GM12878 (cell line): Measurements from ENCODE around the gene MAML2. TPM values are rescaled to one million over a fixed set of nuclear protein-coding genes. Genes with fewer than 3 reads are reported as not detected.

ENCODE experiments used
- ATAC-seq: fragments of 200-7000 bp; cut with Tn5 transposase; 3 replicates; pipeline ENCODE4 v1.9.1; 2020; ENCODE audit warnings: mild to moderate bottlenecking, moderate library complexity
- BruUV-seq: library from RNA; stranded (reverse); fragments of 400-500 nt; replicated peaks from 2 replicates; lab custom pipeline; 2021; lab: Mats Ljungman, UMichigan
- CTCF ChIA-PET: fragments of 300-600 bp; sonication (Branson Sonifier 250); formaldehyde crosslinking; extraction: SDS; loops from one replicate; lab custom pipeline; 2021; ENCODE audit warnings: inconsistent platforms; lab: Yijun Ruan, JAX
- POLR2A ChIA-PET: fragments of 350-600 bp; formaldehyde crosslinking; extraction: SDS; loops from one replicate; lab custom pipeline; 2021; ENCODE audit warnings: inconsistent platforms; lab: Charles Lee
- RAD21 ChIA-PET: fragments of 300-600 bp; sonication (Branson Sonifier 250); formaldehyde crosslinking; loops from one replicate; lab custom pipeline; 2023; ENCODE audit warnings: antibody characterized with exemption; ENCODE audit not compliant: unreplicated experiment; lab: Charles Lee
- SMC1A ChIA-PET: fragments of 300-600 bp; sonication (Branson Sonifier 250); formaldehyde crosslinking; loops from one replicate; lab custom pipeline; 2023; ENCODE audit not compliant: unreplicated experiment, uncharacterized antibody; lab: Charles Lee
- DNase-seq: peaks from one replicate; pipeline ENCODE4 v3.0.0-alpha.2; 2011; ENCODE audit warnings: low read depth, low spot score
- FAIRE-seq: peaks from 3 replicates; lab custom pipeline; 2011; peaks lifted over from hg19 to GRCh38; lab: Jason Lieb, UNC
- H2AFZ ChIP-seq: 2 replicates; pipeline ENCODE4 v1.6.0; 2011; ENCODE audit warnings: low read depth, low read length, control low read depth; ENCODE audit not compliant: control insufficient read depth
- H3K27ac ChIP-seq: 2 replicates; pipeline ENCODE4 v1.5.1; 2011; ENCODE audit warnings: control low read depth; ENCODE audit not compliant: control insufficient read depth, insufficient read depth
- H3K27me3 ChIP-seq, 2 experiments: replicated peaks in 1 of 2; 2 replicates each; pipeline versions ENCODE4 v1.6.0 to v1.6.1; 2011; ENCODE audit warnings: low read length in 1 of 2; ENCODE audit not compliant: control insufficient read depth in 2 of 2, insufficient read depth in 2 of 2
- H3K36me3 ChIP-seq, 2 experiments: 2 replicates each; pipeline ENCODE4 v1.5.1; 2011; ENCODE audit warnings: low read length in 1 of 2; ENCODE audit not compliant: control insufficient read depth in 2 of 2, insufficient read depth in 2 of 2
- H3K4me1 ChIP-seq: 2 replicates; pipeline ENCODE4 v1.6.1; 2011; ENCODE audit warnings: mild to moderate bottlenecking, low read length, moderate library complexity, mixed read lengths; ENCODE audit not compliant: control insufficient read depth, insufficient read depth
- H3K4me2 ChIP-seq: 2 replicates; pipeline ENCODE4 v1.6.0; 2011; ENCODE audit warnings: control low read depth; ENCODE audit not compliant: control insufficient read depth, insufficient read depth
- H3K4me3 ChIP-seq: fragments of 200-600 bp; sonication (generic); 2 replicates; pipeline ENCODE4 v1.5.1; 2016
- H3K79me2 ChIP-seq: 2 replicates; pipeline ENCODE4 v1.6.0; 2011; ENCODE audit warnings: low read length; ENCODE audit not compliant: control insufficient read depth, insufficient read depth
- H3K9ac ChIP-seq: 2 replicates; pipeline ENCODE4 v1.8.0; 2011; ENCODE audit warnings: low read length, control low read depth, mixed read lengths; ENCODE audit not compliant: control insufficient read depth, insufficient read depth
- H3K9me3 ChIP-seq: replicated peaks from 3 replicates; pipeline ENCODE4 v1.5.1; 2011; ENCODE audit warnings: mild to moderate bottlenecking, low read length; ENCODE audit not compliant: control insufficient read depth, insufficient read depth
- H4K20me1 ChIP-seq: 2 replicates; pipeline ENCODE4 v1.6.0; 2011; ENCODE audit not compliant: control insufficient read depth, insufficient read depth
- CBX5 ChIP-seq: sonication (generic); IDR thresholded peaks from 2 replicates; pipeline ENCODE4 v1.6.1; 2016; ENCODE audit warnings: low read depth, moderate library complexity, mild to moderate bottlenecking, inconsistent platforms
- EED ChIP-seq: sonication (generic); IDR thresholded peaks from 2 replicates; pipeline ENCODE4 v1.6.1; 2016; ENCODE audit warnings: antibody characterized with exemption, low read depth
- ETV6 ChIP-seq, 2 experiments: fragments of 450-650 bp in 1 of 2; IDR thresholded peaks in 1 of 2; conservative IDR thresholded peaks in 1 of 2; 2 replicates each; pipeline ENCODE4 v1.6.1; 2014; ENCODE audit warnings: antibody characterized with exemption in 1 of 2, borderline replicate concordance in 1 of 2, low read depth in 1 of 2, mild to moderate bottlenecking in 1 of 2, moderate library complexity in 1 of 2
- FOXM1 ChIP-seq: IDR thresholded peaks from 2 replicates; pipeline ENCODE4 v1.6.1; 2012; ENCODE audit warnings: low read depth, mild to moderate bottlenecking, inconsistent platforms, low read length, moderate library complexity
- GABPA ChIP-seq: IDR thresholded peaks from 2 replicates; pipeline ENCODE4 v1.6.1; 2014; ENCODE audit warnings: antibody characterized with exemption, low read depth, mild to moderate bottlenecking, inconsistent platforms
- IKZF2 ChIP-seq, 2 experiments: fragments of 450-650 bp; IDR thresholded peaks; 2 replicates each; pipeline ENCODE4 v1.6.1; 2017; ENCODE audit warnings: mild to moderate bottlenecking in 2 of 2, moderate library complexity in 2 of 2
- IRF4 ChIP-seq: IDR thresholded peaks from 2 replicates; pipeline ENCODE4 v1.6.1; 2011; ENCODE audit warnings: low read depth, low read length
- MYB ChIP-seq: fragments of 150-350 bp; IDR thresholded peaks from 2 replicates; pipeline ENCODE4 v1.6.1; 2014; ENCODE audit warnings: mild to moderate bottlenecking, low read depth, low read length, borderline replicate concordance
- NFIC ChIP-seq: IDR thresholded peaks from 2 replicates; pipeline ENCODE4 v1.6.1; 2012; ENCODE audit warnings: low read depth, mild to moderate bottlenecking, inconsistent platforms, low read length, moderate library complexity
- NFYB ChIP-seq: IDR thresholded peaks from 2 replicates; pipeline ENCODE4 v1.6.1; 2011; ENCODE audit warnings: low read depth, mild to moderate bottlenecking, low read length, improper control_type of control experiment, moderate library complexity; ENCODE audit not compliant: insufficient read depth
- NR2C1 ChIP-seq: fragments of 450-650 bp; IDR thresholded peaks from 2 replicates; pipeline ENCODE4 v1.6.1; 2017; ENCODE audit warnings: antibody characterized with exemption, mild to moderate bottlenecking, moderate library complexity
- POU2F2 ChIP-seq: IDR thresholded peaks from 3 replicates; pipeline ENCODE4 v1.6.1; 2011; ENCODE audit warnings: low read depth, mild to moderate bottlenecking, low read length, borderline replicate concordance
- RUNX3 ChIP-seq: IDR thresholded peaks from 2 replicates; pipeline ENCODE4 v1.6.1; 2012; ENCODE audit warnings: low read length, inconsistent platforms
- TCF7 ChIP-seq: IDR thresholded peaks from 2 replicates; pipeline ENCODE4 v1.6.1; 2014; ENCODE audit warnings: antibody characterized with exemption, borderline replicate concordance
- ZZZ3 ChIP-seq: IDR thresholded peaks from 2 replicates; pipeline ENCODE4 v1.6.1; 2011; ENCODE audit warnings: low read depth; ENCODE audit not compliant: control insufficient read depth, insufficient read length
- WGBS: methylation state at CpG from one replicate; pipeline ENCODE4 v1.1.6; 2016; ENCODE audit warnings: low lambda C conversion rate; ENCODE audit not compliant: insufficient replicate concordance, insufficient coverage; ENCODE audit errors: missing lambda C conversion rate; 5-methylcytosine and 5-hydroxymethylcytosine counted together
- in situ Hi-C: fragments of 300-500 bp; cut with MboI; formaldehyde crosslinking; loops from 9 replicates; pipeline ENCODE4 v1.14.3; 2018; ENCODE audit warnings: mixed read lengths
- intact Hi-C: fragments of 100-400 bp; cut with micrococcal nuclease; formaldehyde crosslinking; loops from one replicate; pipeline ENCODE4 v1.14.2; 2022; ENCODE audit not compliant: unreplicated experiment
- polyA plus RNA-seq, 11 experiments: library from polyadenylated mRNA; depleted of rRNA in 4 of 11; unstranded in 6 of 11; stranded (reverse) in 5 of 11; fragments of >200 nt; fragmentation: Nextera tagmentation in 4 of 11; fragmentation: Illumina TruSeq in 1 of 11; extraction: Ambion mirVana in 4 of 11; extraction: Trizol in 1 of 11; gene quantifications; 1 replicate in 1 of 11; 2 replicates in 10 of 11; pipeline versions ENCODE4 v1.2.1 to v1.2.3, GENCODE V29; 2011 to 2016; ENCODE audit warnings: inconsistent platforms in 2 of 11, missing spikeins in 2 of 11, low read depth in 1 of 11
- total RNA-seq, 4 experiments: library from RNA; depleted of rRNA in 3 of 4; stranded (reverse); fragments of >200 nt in 3 of 4; fragmentation: Illumina TruSeq in 1 of 4; extraction: Trizol in 1 of 4; gene quantifications; 2 replicates each; pipeline versions ENCODE4 v1.2.1 to v1.2.3, GENCODE V29; 2013 to 2021
- TF ChIP-seq, protein P1 (sequence below): fragments of 450-650 bp; conservative IDR thresholded peaks from 2 replicates; pipeline ENCODE4 v1.6.1; 2017; ENCODE audit warnings: mild to moderate bottlenecking, moderate library complexity
- TF ChIP-seq, protein P2 (sequence below): fragments of 150-350 bp; IDR thresholded peaks from 2 replicates; pipeline ENCODE4 v1.6.1; 2014; ENCODE audit warnings: mild to moderate bottlenecking, low read depth, low read length
- TF ChIP-seq, protein P3 (sequence below): fragments of 450-650 bp; IDR thresholded peaks from 2 replicates; pipeline ENCODE4 v1.6.1; 2017; ENCODE audit warnings: mild to moderate bottlenecking, low read depth, inconsistent platforms; ENCODE audit not compliant: poor library complexity, severe bottlenecking

Gene MAML2
- total and polyA plus RNA-seq, 10 of the 15 experiments (the other 5 are each of a cell fraction or from before 2014, with no cell fraction given): 2.5 to 15.1 (median 12.0) TPM

DNA sequence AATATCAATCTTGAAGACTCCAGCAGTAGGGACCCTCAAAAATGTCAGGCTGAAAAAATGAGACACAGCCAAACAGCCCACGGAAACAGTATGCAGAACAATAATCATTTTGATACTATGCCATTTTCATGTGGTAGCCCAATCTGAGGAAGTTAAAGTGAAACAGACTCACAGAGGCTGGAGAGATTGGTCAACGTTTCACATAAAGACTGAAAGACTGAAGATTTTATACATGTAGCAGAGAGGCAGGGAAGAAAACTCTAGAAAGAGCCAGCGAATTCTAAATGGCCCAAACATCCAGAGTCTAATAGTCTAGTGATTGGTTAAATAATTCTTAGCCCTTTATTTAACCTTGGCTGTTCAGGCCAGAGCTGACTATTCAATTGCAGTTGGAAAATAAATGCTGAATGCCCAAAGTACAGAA is 49.4 kb downstream of the MAML2 start:
- intact Hi-C loops: loop anchor here (1.0 kb wide), 2 partner anchors 26 to 46 kb away; no protein-coding TSS in a partner anchor
- H3K27ac ChIP-seq: peak overlapping the region; percentile 65
- peak overlapping the region; percentile 61 for H3K4me2 ChIP-seq
- ChIA-PET RAD21 (interaction anchor here (0.8 to 5.0 kb wide), 10 partner anchors 8 to 218 kb away, joined by 3 to 49 read pairs (median 4); partner anchors contain the start of gene MAML2), SMC1A (interaction anchor here (1.0 to 10.4 kb wide), 9 partner anchors 14 to 503 kb away, joined by 3 to 101 read pairs (median 5); partner anchors contain the start of genes CCDC82, JRKL and MAML2), POLR2A (interaction anchor here (0.6 to 1.2 kb wide), 3 partner anchors 45 to 1200 kb away, joined by 3 to 6 read pairs (median 3); no protein-coding TSS in a partner anchor), CTCF (interaction anchor here (0.8 to 2.3 kb wide), 10 partner anchors 14 to 240 kb away, joined by 3 to 12 read pairs (median 5); partner anchors contain the start of gene MAML2)
- H3K79me2 ChIP-seq: peaks cover 53% of the 10 kb centered on the region
- no peaks in the 10 kb centered on the region for H4K20me1 ChIP-seq
- FAIRE-seq: peak; percentile 65
- H3K9ac ChIP-seq: no peak overlapping the region
- H3K4me1 ChIP-seq: peaks cover 32% of the 10 kb centered on the region
- ATAC-seq: peak; percentile 91
- in situ Hi-C loops: no loop called here
- WGBS: 0% methylated on average over 3 of the region's 3 CpGs
- H2AFZ ChIP-seq: no peak overlapping the region
- peak overlapping the region; percentile 34; the same call in 1 of the 2 replicates for H3K4me3 ChIP-seq
- peaks cover 0 to 4% of the 10 kb centered on the region in 2 experiments; a peak in 2 of 4 replicates for H3K36me3 ChIP-seq
- no TSS peak for BruUV-seq
- DNase-seq: peak; percentile 69
- no peaks in the 10 kb centered on the region for H3K27me3 ChIP-seq
- no peaks in the 10 kb centered on the region for H3K9me3 ChIP-seq
- TF ChIP-seq ZZZ3 (no peak), MYB (no peak), TCF7 (peak; percentile 88), IRF4 (peak; percentile 71), NFYB (no peak), NFIC (peak; percentile 70; the same call in 1 of the 2 replicates), ETV6 (conservative IDR thresholded peaks at IDR 0.05 in 1 of 2, IDR thresholded peaks at IDR 0.05 in 1 of 2; ENCODE audit: borderline replicate concordance in 1 of 2, low read depth in 1 of 2) (peak in 1 of 2 experiments; percentile 75; a peak in 1 of 4 replicates), RUNX3 (peak; percentile 89), IKZF2 (IDR thresholded peaks at IDR 0.05) (peak in 1 of 2 experiments; percentile 32; a peak in 2 of 4 replicates), NR2C1 (no peak), GABPA (0 out of 2 replicates have a peak, but pooled peaks have one; percentile 21), POU2F2 (peak; percentile 35; the same call in 1 of the 3 replicates), CBX5 (0 out of 2 replicates have a peak, but pooled peaks have one; percentile 39), FOXM1 (peak; percentile 52; the same call in 1 of the 2 replicates), EED (peak; percentile 44; the same call in 1 of the 2 replicates)
- TF ChIP-seq, protein P1, sequence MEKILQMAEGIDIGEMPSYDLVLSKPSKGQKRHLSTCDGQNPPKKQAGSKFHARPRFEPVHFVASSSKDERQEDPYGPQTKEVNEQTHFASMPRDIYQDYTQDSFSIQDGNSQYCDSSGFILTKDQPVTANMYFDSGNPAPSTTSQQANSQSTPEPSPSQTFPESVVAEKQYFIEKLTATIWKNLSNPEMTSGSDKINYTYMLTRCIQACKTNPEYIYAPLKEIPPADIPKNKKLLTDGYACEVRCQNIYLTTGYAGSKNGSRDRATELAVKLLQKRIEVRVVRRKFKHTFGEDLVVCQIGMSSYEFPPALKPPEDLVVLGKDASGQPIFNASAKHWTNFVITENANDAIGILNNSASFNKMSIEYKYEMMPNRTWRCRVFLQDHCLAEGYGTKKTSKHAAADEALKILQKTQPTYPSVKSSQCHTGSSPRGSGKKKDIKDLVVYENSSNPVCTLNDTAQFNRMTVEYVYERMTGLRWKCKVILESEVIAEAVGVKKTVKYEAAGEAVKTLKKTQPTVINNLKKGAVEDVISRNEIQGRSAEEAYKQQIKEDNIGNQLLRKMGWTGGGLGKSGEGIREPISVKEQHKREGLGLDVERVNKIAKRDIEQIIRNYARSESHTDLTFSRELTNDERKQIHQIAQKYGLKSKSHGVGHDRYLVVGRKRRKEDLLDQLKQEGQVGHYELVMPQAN: no peak
- TF ChIP-seq, protein P2, sequence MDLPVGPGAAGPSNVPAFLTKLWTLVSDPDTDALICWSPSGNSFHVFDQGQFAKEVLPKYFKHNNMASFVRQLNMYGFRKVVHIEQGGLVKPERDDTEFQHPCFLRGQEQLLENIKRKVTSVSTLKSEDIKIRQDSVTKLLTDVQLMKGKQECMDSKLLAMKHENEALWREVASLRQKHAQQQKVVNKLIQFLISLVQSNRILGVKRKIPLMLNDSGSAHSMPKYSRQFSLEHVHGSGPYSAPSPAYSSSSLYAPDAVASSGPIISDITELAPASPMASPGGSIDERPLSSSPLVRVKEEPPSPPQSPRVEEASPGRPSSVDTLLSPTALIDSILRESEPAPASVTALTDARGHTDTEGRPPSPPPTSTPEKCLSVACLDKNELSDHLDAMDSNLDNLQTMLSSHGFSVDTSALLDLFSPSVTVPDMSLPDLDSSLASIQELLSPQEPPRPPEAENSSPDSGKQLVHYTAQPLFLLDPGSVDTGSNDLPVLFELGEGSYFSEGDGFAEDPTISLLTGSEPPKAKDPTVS: peak; percentile 89
- TF ChIP-seq, protein P3, sequence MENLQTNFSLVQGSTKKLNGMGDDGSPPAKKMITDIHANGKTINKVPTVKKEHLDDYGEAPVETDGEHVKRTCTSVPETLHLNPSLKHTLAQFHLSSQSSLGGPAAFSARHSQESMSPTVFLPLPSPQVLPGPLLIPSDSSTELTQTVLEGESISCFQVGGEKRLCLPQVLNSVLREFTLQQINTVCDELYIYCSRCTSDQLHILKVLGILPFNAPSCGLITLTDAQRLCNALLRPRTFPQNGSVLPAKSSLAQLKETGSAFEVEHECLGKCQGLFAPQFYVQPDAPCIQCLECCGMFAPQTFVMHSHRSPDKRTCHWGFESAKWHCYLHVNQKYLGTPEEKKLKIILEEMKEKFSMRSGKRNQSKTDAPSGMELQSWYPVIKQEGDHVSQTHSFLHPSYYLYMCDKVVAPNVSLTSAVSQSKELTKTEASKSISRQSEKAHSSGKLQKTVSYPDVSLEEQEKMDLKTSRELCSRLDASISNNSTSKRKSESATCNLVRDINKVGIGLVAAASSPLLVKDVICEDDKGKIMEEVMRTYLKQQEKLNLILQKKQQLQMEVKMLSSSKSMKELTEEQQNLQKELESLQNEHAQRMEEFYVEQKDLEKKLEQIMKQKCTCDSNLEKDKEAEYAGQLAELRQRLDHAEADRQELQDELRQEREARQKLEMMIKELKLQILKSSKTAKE: peak; percentile 26
